Right atrium auricular region (tissue), 2 donors: ENCODE data around the gene TTL. TPM values are rescaled to one million over a fixed set of nuclear protein-coding genes. Genes with fewer than 3 reads are reported as not detected.

Experiments
- DNase-seq: peaks from one replicate; pipeline ENCODE4 v3.0.0-alpha.2; 2019; ENCODE audit warnings: low spot score
- H3K27ac ChIP-seq, 2 donors: fragments of 200-600 bp; sonication (generic); 1 replicate in 1 of 2; 2 replicates in 1 of 2; pipeline ENCODE4 v1.5.1; 2016 to 2019
- H3K27me3 ChIP-seq, 2 donors: fragments of 200-600 bp; sonication (generic); one replicate each; pipeline versions ENCODE4 v1.5.1 to v1.6.0; 2017 to 2019
- H3K36me3 ChIP-seq: fragments of 200-600 bp; sonication (generic); one replicate; pipeline ENCODE4 v1.5.1; 2016
- H3K4me1 ChIP-seq, 2 donors: fragments of 200-600 bp; sonication (generic); one replicate each; pipeline versions ENCODE4 v1.5.1 to v1.6.0; 2017 to 2019
- H3K4me3 ChIP-seq, 2 donors: fragments of 200-600 bp; sonication (generic); 1 replicate in 1 of 2; 2 replicates in 1 of 2; pipeline ENCODE4 v1.5.1; 2017 to 2019; ENCODE audit warnings: mild to moderate bottlenecking in 1 of 2, moderate library complexity in 1 of 2
- H3K9me3 ChIP-seq, 2 donors: fragments of 200-600 bp; sonication (generic); one replicate each; pipeline ENCODE4 v1.5.1; 2019
- CTCF ChIP-seq, 2 donors: fragments of 200-600 bp; sonication (generic); IDR thresholded peaks; one replicate each; pipeline ENCODE4 v1.5.1; 2019; ENCODE audit warnings: antibody characterized with exemption in 2 of 2
- total RNA-seq, 2 donors: library from RNA; depleted of rRNA; stranded (reverse); fragments of >200 nt; gene quantifications; one replicate each; pipeline ENCODE4 v1.1.0, GENCODE V29; 2016

Gene TTL
- total RNA-seq, 2 donors from 2014 or later, result 24.9 to 32.4 TPM

DNA sequence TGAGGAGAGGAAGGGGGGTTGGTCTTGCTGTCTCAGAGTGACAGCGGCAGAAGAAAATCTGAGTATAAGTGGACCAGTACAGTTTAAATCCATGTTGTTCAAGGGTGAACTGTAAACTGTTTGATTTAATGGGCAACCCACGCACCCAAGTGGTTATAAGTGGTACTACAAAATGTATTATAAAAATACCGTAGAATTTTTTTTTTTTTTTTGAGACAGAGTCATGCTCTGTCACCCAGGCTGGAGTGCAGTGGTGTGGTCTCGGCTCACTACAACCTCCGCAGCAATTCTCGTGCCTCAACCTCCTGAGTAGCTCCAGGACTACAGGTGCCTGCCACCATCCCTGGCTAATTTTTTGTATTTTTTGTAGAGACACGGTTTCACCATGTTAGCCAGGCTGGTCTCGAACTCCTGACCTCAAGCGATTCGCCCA lies 100.4 kb downstream of the TTL start:
- Histone ChIP-seq H3K27ac (no peak overlapping the region), H3K9me3 (no peaks in the 10 kb centered on the region), H3K36me3 (peaks cover 5% of the 10 kb centered on the region), H3K4me1 (peaks cover 0 to 18% of the 10 kb centered on the region in 2 donors), H3K4me3 (no peak overlapping the region), H3K27me3 (no peaks in the 10 kb centered on the region)
- TF ChIP-seq CTCF (IDR thresholded peaks at IDR 0.05), result peak; percentile 44 to 79
- no peak for DNase-seq

- H3K27ac ChIP-seq, result peak overlapping the region; percentile 94 to 96
- H3K36me3 ChIP-seq, result peaks cover 5% of the 10 kb centered on the region
- no peak for TF ChIP-seq CTCF (IDR thresholded peaks at IDR 0.05)
- DNase-seq, result no peak
- H3K27me3 ChIP-seq, result no peaks in the 10 kb centered on the region
- peaks cover 0 to 23% of the 10 kb centered on the region in 2 donors for H3K4me1 ChIP-seq
- no peaks in the 10 kb centered on the region for H3K9me3 ChIP-seq
- H3K4me3 ChIP-seq, result peak overlapping the region; percentile 69 to 82
Measured at GRCh38 chr2:112583497-112584133, 101.7 kb downstream of the TTL start.

GRCh38 chr2:112584134-112584890 lies 102.4 kb downstream of the TTL start, which contains the start of gene CHCHD5:
TSS of gene CHCHD5 (plus strand) at chr2:112584609. CDS start at chr2:112584648, 39 bp downstream.
- H3K4me3 ChIP-seq, result peak within 1 kb of the TSS; percentile 69 to 82
- DNase-seq, result peak; percentile 98

GRCh38 chr2:112584891-112585250 lies 102.9 kb downstream of the TTL start:
- Histone ChIP-seq H3K4me1 (peaks cover 0 to 26% of the 10 kb centered on the region in 2 donors), H3K27me3 (no peaks in the 10 kb centered on the region), H3K27ac (peak overlapping the region; percentile 94 to 96), H3K9me3 (no peaks in the 10 kb centered on the region), H3K36me3 (peaks cover 9% of the 10 kb centered on the region), H3K4me3 (peak overlapping the region; percentile 69 to 82)
- DNase-seq, result no peak
- no peak for TF ChIP-seq CTCF (IDR thresholded peaks at IDR 0.05)

More at GRCh38 chr2:112584134-112584890, 102.4 kb downstream of the TTL start, which contains the start of gene CHCHD5:
- H3K36me3 ChIP-seq, result peaks cover 9% of the 10 kb centered on the region
- H3K4me1 ChIP-seq, result peaks cover 0 to 26% of the 10 kb centered on the region in 2 donors
- no peaks in the 10 kb centered on the region for H3K9me3 ChIP-seq
- peak within 1 kb of the TSS; percentile 94 to 96 for H3K27ac ChIP-seq
- TF ChIP-seq CTCF (IDR thresholded peaks at IDR 0.05), result peak; percentile 19 to 47
- no peaks in the 10 kb centered on the region for H3K27me3 ChIP-seq

GRCh38 chr2:112585400-112585799 lies 103.4 kb downstream of the TTL start:
- Histone ChIP-seq H3K9me3 (no peaks in the 10 kb centered on the region), H3K36me3 (peaks cover 9% of the 10 kb centered on the region), H3K4me1 (peaks cover 0 to 26% of the 10 kb centered on the region in 2 donors), H3K4me3 (peak overlapping the region in 1 of 2 donors; percentile 69), H3K27me3 (no peaks in the 10 kb centered on the region), H3K27ac (peak overlapping the region; percentile 94 to 96)
- DNase-seq, result no peak
- TF ChIP-seq CTCF (IDR thresholded peaks at IDR 0.05), result no peak
